MM.1S (cell line): ENCODE results near the gene TNFRSF14.

Source experiments
- DNase-seq: peaks from one replicate; pipeline ENCODE4 v3.0.0-alpha.2; 2015
- H2AFZ ChIP-seq: fragments of 300-600 bp; sonication (generic); 2 replicates; pipeline ENCODE4 v1.6.0; 2016; ENCODE audit warnings: antibody characterized with exemption, low read length
- H3F3A ChIP-seq: fragments of 300-600 bp; sonication (generic); 2 replicates; pipeline ENCODE4 v1.6.1; 2016; ENCODE audit warnings: mild to moderate bottlenecking, antibody characterized with exemption, low read length, moderate library complexity, mixed read lengths; ENCODE audit not compliant: insufficient read depth
- H3K27ac ChIP-seq: fragments of 300-600 bp; sonication (generic); 2 replicates; pipeline ENCODE4 v1.5.1; 2016; ENCODE audit warnings: mild to moderate bottlenecking, low read length
- H3K27me3 ChIP-seq: fragments of 300-600 bp; sonication (generic); replicated peaks from 2 replicates; pipeline ENCODE4 v1.6.0; 2016; ENCODE audit warnings: low read length; ENCODE audit not compliant: insufficient read depth
- H3K36me3 ChIP-seq: fragments of 300-600 bp; sonication (generic); replicated peaks from 2 replicates; pipeline ENCODE4 v1.6.1; 2016; ENCODE audit warnings: mild to moderate bottlenecking, low read length, mixed read lengths; ENCODE audit not compliant: insufficient read depth
- H3K4me1 ChIP-seq: fragments of 300-600 bp; sonication (generic); 2 replicates; pipeline ENCODE4 v1.6.1; 2016; ENCODE audit warnings: low read length, mixed read lengths
- H3K4me2 ChIP-seq: fragments of 300-600 bp; sonication (generic); 2 replicates; pipeline ENCODE4 v1.6.0; 2016; ENCODE audit warnings: low read depth, low read length
- H3K4me3 ChIP-seq: fragments of 300-600 bp; sonication (generic); 2 replicates; pipeline ENCODE4 v1.5.1; 2016; ENCODE audit warnings: low read length, mixed read lengths
- H3K79me2 ChIP-seq: fragments of 300-600 bp; sonication (generic); 2 replicates; pipeline ENCODE4 v1.6.1; 2016; ENCODE audit warnings: mixed run types, low read length, mixed read lengths
- H3K9ac ChIP-seq: fragments of 300-600 bp; sonication (generic); 2 replicates; pipeline ENCODE4 v1.6.1; 2016; ENCODE audit warnings: low read length, mixed read lengths
- H3K9me2 ChIP-seq: fragments of 300-600 bp; sonication (generic); replicated peaks from 2 replicates; pipeline ENCODE4 v1.6.1; 2016; ENCODE audit warnings: mild to moderate bottlenecking, low read length, mixed read lengths; ENCODE audit not compliant: insufficient read depth
- H3K9me3 ChIP-seq: fragments of 300-600 bp; sonication (generic); replicated peaks from 2 replicates; pipeline ENCODE4 v1.6.1; 2016; ENCODE audit warnings: mild to moderate bottlenecking, low read length, mixed read lengths; ENCODE audit not compliant: insufficient read depth
- H4K20me1 ChIP-seq: fragments of 300-600 bp; sonication (generic); 2 replicates; pipeline ENCODE4 v1.6.1; 2016; ENCODE audit warnings: mild to moderate bottlenecking, low read length, moderate library complexity, mixed read lengths; ENCODE audit not compliant: insufficient read depth
- CTCF ChIP-seq: fragments of 300-600 bp; sonication (generic); IDR thresholded peaks from 2 replicates; pipeline ENCODE4 v1.5.1; 2016; ENCODE audit warnings: antibody characterized with exemption, low read length, mixed read lengths
- EZH2 ChIP-seq: fragments of 300-600 bp; sonication (generic); optimal IDR thresholded peaks from 2 replicates; pipeline ENCODE3; 2017; ENCODE audit warnings: low read depth, mild to moderate bottlenecking, antibody characterized with exemption, low read length, mixed read lengths
- EZH2phosphoT487 ChIP-seq: fragments of 300-600 bp; sonication (generic); IDR thresholded peaks from 2 replicates; pipeline ENCODE4 v1.6.1; 2018; ENCODE audit warnings: antibody characterized with exemption, low read length

The TNFRSF14 gene

GRCh38 chr1:2564006-2564814, 8.0 kb downstream of the TNFRSF14 start:
- Histone ChIP-seq H3K27ac (no peak overlapping the region), H3K79me2 (no peaks in the 10 kb centered on the region), H4K20me1 (no peaks in the 10 kb centered on the region), H3K4me1 (no peaks in the 10 kb centered on the region), H3K27me3 (peaks cover 18% of the 10 kb centered on the region), H3K9ac (no peak overlapping the region), H3K36me3 (no peaks in the 10 kb centered on the region), H3F3A (no peaks in the 10 kb centered on the region), H3K9me3 (no peaks in the 10 kb centered on the region), H2AFZ (no peak overlapping the region), H3K4me2 (no peak overlapping the region), H3K9me2 (no peaks in the 10 kb centered on the region), H3K4me3 (no peak overlapping the region)
- no peak for TF ChIP-seq EZH2phosphoT487
- no peak for TF ChIP-seq EZH2
- no peak for TF ChIP-seq CTCF
- no peak for DNase-seq

- no peak overlapping the region for H3K4me3 ChIP-seq
- H4K20me1 ChIP-seq: no peaks in the 10 kb centered on the region
- H3K27ac ChIP-seq: no peak overlapping the region
- no peak for TF ChIP-seq EZH2
- no peak for TF ChIP-seq CTCF
- TF ChIP-seq EZH2phosphoT487: no peak
- DNase-seq: no peak
- H3K9me2 ChIP-seq: no peaks in the 10 kb centered on the region
- peaks cover 25% of the 10 kb centered on the region for H3K27me3 ChIP-seq
- no peaks in the 10 kb centered on the region for H3K4me1 ChIP-seq
- no peak overlapping the region for H2AFZ ChIP-seq
- H3K36me3 ChIP-seq: no peaks in the 10 kb centered on the region
- no peak overlapping the region for H3K4me2 ChIP-seq
- H3K79me2 ChIP-seq: no peaks in the 10 kb centered on the region
- no peaks in the 10 kb centered on the region for H3F3A ChIP-seq
- no peaks in the 10 kb centered on the region for H3K9me3 ChIP-seq
- H3K9ac ChIP-seq: no peak overlapping the region
These were observed 8.7 kb downstream of the TNFRSF14 start for GRCh38 chr1:2564815-2565374.

- Histone ChIP-seq H3K27me3 (peaks cover 40% of the 10 kb centered on the region), H3K4me3 (no peak overlapping the region), H4K20me1 (no peaks in the 10 kb centered on the region), H3K36me3 (no peaks in the 10 kb centered on the region), H3K9me2 (no peaks in the 10 kb centered on the region), H3K4me2 (no peak overlapping the region), H3K9me3 (no peaks in the 10 kb centered on the region), H2AFZ (no peak overlapping the region), H3K79me2 (no peaks in the 10 kb centered on the region), H3F3A (no peaks in the 10 kb centered on the region), H3K27ac (no peak overlapping the region), H3K9ac (no peak overlapping the region), H3K4me1 (no peaks in the 10 kb centered on the region)
- no peak for DNase-seq
- TF ChIP-seq EZH2 (no peak), EZH2phosphoT487 (no peak), CTCF (no peak)
These were observed 10.2 kb downstream of the TNFRSF14 start for GRCh38 chr1:2566101-2567045.
